GM12873 (cell line): ENCODE measurements around the gene PURA.

Source experiments
- CTCF ChIP-seq: IDR thresholded peaks from 2 replicates; pipeline ENCODE4 v1.5.1; 2012; ENCODE audit warnings: low read depth, mild to moderate bottlenecking, moderate library complexity, low read length, control low read depth; ENCODE audit not compliant: insufficient read depth; ENCODE audit errors: missing control alignments

PURA gene

GRCh38 chr5:140083650-140084049 is 30.3 kb upstream of the PURA start:
- TF ChIP-seq CTCF = no peak

DNA sequence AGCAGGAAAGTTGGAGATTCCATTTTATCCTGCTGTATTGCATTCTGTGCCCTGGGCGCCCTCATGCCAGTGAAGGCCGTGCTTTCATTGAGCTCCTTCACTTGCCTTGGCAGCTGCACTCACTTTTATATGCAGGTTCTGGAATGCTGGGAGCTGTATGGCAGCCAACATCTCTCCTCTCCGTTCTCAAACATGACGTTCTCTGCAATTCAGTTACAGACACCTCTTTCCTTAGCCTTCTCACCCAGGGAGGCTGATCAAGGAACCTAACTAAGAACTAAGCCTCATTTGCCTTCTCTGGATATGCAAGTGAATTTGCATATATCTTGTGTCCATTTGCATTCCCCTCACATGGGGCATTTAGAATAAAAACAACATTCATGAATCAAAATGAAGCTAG is 29.4 kb upstream of the PURA start:
- no peak for TF ChIP-seq CTCF

DNA sequence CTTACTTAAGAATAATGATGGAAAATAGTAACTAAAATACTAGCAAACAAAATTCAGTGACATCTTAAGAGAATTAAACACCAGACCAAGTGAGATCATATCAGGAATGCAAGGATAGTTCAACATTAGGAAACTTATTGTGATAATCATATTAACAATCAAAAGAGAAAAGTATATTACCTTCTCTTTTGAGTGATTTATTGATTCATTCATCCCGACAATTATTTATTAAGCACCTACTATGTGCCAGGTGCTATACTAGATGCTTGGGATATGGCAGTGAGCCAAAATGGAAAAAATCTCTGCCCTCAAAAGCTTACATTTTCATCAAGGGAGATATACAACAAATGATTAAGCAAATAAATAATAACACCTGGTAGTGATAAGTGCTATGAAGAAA is 23.7 kb upstream of the PURA start:
- no peak for TF ChIP-seq CTCF

DNA sequence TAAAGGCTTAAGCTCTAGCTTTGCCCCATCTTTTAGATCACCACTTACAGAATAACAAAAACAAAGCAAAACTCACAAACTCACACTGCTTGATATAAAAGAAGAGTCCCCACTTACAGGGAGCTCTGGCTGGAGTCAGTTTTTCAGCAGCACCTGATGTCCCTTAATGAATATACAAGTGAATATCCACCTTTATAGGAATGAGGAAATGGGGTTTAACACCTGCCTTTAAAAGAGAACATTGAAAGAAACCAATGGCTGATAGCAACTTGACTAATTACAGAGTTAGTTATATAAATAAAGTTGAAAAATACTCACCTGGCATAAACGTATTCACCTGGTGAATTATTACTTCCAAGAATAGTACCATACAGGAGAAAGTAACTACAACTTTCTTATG is 20.7 kb upstream of the PURA start:
- no peak for TF ChIP-seq CTCF

GRCh38 chr5:140093866-140094265 is 20.0 kb upstream of the PURA start:
- no peak for TF ChIP-seq CTCF

GRCh38 chr5:140094889-140095288 is 19.0 kb upstream of the PURA start:
- TF ChIP-seq CTCF = no peak

DNA sequence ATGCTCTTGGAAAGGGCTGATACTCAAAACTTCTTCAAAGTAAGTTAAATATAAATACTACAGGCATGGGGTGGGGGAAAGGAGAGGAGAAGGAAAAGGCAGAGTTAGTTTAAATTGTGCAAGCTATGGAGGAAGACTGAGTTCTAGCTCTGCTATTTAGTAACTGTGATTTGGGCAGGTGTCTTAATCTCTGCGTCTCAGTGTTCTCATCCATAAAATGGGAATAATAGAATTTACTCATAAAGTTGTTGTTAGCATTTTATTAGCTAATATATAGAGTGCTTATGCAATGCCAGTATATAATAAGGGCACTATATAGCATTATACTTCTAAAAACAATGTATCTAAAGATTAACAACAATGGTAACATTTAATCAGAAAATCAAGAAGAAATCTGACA is 12.7 kb upstream of the PURA start:
- TF ChIP-seq CTCF = no peak

DNA sequence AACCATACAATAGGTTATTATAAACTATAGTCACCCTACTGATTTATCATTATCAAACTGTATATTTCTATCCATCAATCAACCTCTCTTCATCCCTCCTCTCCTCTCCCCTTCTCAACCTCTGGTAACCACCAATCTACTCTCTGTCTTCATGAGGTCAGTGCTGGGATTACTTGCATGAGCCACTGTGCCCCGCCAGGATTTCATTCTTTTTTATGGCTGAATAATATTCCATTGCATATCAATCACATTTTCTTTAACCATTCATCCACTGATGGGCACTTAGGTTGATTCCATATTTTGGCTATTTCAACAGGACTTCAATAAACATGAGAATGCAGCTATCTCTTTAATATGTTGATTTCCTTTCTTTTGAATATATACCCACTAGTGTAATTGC is 10.8 kb upstream of the PURA start:
- no peak for TF ChIP-seq CTCF
